Measurements from ENCODE around the gene ZNF750. TPM values are rescaled to one million over a fixed set of nuclear protein-coding genes. Genes with fewer than 3 reads are reported as not detected.
A peak's percentile ranks its signal among the peaks of the same experiment; 100 is the strongest.

Gene ZNF750
- total and polyA plus RNA-seq, 2 of the 13 experiments (the other 11 are each of a cell fraction or from before 2014, with no cell fraction given): not detected

DNA sequence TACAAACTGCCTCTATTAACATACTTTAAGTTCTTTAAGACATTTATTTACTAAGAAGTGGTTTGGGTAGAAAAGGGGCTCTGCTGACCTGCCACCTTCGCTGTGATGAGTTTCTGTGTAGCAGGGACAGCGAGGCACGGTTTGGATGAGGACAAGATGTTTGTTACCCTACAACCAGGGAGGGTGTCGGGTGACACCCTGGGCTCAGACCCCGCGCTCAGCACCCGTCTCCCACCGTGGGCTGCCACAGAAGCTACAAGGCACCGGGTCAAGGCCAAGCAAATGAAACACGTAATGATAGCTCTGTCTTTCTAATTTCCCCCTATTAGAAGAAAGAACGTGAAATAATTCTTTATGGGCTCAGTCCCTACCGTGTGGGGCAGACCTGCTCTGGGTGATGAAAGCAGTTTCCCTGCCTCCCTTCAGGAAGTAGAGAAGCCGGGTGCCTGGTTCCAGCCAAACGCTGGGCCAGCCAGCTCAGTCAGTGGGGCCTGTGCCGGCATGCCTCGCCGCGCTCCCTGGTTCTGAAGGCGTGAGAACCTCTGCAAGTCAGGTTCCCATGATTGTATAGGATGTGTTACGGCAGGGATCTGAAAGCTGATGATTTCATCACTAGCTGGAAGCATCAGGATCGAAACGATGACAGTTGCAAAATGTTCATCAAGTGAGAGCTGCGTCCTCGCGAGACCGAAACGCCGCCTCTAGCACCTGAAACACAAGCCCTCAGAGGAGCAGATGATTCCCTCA is 3.9 kb downstream of the ZNF750 start:
- intact Hi-C loops (cut with micrococcal nuclease; ENCODE audit: unreplicated experiment): no loop called here

GRCh38 chr17:82835122-82835521 is 4.7 kb downstream of the ZNF750 start:
- Histone ChIP-seq H4K20me1 (ENCODE audit: insufficient read depth, low read length) (no peaks in the 10 kb centered on the region), H3K27ac (ENCODE audit: extremely low read length, insufficient read depth, low read length) (no peak overlapping the region), H3K9me3 (ENCODE audit: low read length) (no peaks in the 10 kb centered on the region), H3K27me3 (ENCODE audit: control insufficient read depth in 1 of 2, insufficient read depth in 2 of 2, low read length in 2 of 2) (no peaks in the 10 kb centered on the region), H3K79me2 (ENCODE audit: insufficient read depth, low read length) (no peaks in the 10 kb centered on the region), H3K4me1 (ENCODE audit: insufficient read depth, low read length) (peaks cover 28% of the 10 kb centered on the region), H2AFZ (ENCODE audit: low read length) (no peak overlapping the region), H3K36me3 (replicated peaks in 1 of 2; ENCODE audit: control insufficient read depth in 1 of 2, insufficient read depth in 2 of 2, low read length in 2 of 2) (peaks cover 2 to 5% of the 10 kb centered on the region in 2 experiments; a peak in 3 of 5 replicates), H3K4me3 (replicated peaks in 1 of 3; ENCODE audit: insufficient read depth in 1 of 3, low read depth in 2 of 3, low read length in 3 of 3) (no peak overlapping the region), H3K9ac (ENCODE audit: insufficient read depth, low read depth, low read length) (no peak overlapping the region), H3K4me2 (ENCODE audit: low read depth, low read length) (no peak overlapping the region)
- in situ Hi-C loops (cut with HindIII; ENCODE audit: extremely low pct_ligation_motif_present, low pct_unique_long_range_greater_than_20kb) (no loop called here), intact Hi-C loops (cut with micrococcal nuclease; ENCODE audit: unreplicated experiment) (no loop called here)
- CTCF ChIA-PET (ENCODE audit: low intra/inter-chr PET ratio, low total read pairs): no interaction called here
- no peak for FAIRE-seq
- ATAC-seq: no peak
- 94% methylated on average over 9 of the region's 9 CpGs for WGBS (ENCODE audit: low lambda C conversion rate)
- DNase-seq (ENCODE audit: low spot score): no peak
- POLR2A ChIA-PET: no interaction called here
- no TSS peak for BruUV-seq (replicated peaks)
- TF ChIP-seq ARHGAP35 (CRISPR knock-in tag; IDR thresholded peaks at IDR 0.05; ENCODE audit: borderline replicate concordance): no peak
- TF ChIP-seq HINFP (CRISPR knock-in tag; IDR thresholded peaks at IDR 0.05; ENCODE audit: low read depth): no peak
- no peak for TF ChIP-seq PATZ1 (CRISPR knock-in tag; IDR thresholded peaks at IDR 0.05)
- TF ChIP-seq HNRNPH1 (optimal IDR thresholded peaks at IDR 0.05; ENCODE audit: low read depth, low read length): no peak
- TF ChIP-seq PLRG1 (conservative IDR thresholded peaks at IDR 0.05): no peak
- TF ChIP-seq STAT6 (CRISPR knock-in tag; IDR thresholded peaks at IDR 0.05; ENCODE audit: borderline replicate concordance): no peak
- no peak for TF ChIP-seq SAFB2 (CRISPR knock-in tag; IDR thresholded peaks at IDR 0.05; ENCODE audit: borderline replicate concordance, low read depth)
- no peak for TF ChIP-seq SUZ12 (IDR thresholded peaks at IDR 0.05; ENCODE audit: low read depth, low read length)

More for the DNA sequence above, 3.9 kb downstream of the ZNF750 start:
- in situ Hi-C loops (cut with HindIII; ENCODE audit: extremely low pct_ligation_motif_present, low pct_unique_long_range_greater_than_20kb): no loop called here
- H3K27me3 ChIP-seq (ENCODE audit: control insufficient read depth in 1 of 2, insufficient read depth in 2 of 2, low read length in 2 of 2): no peaks in the 10 kb centered on the region
- WGBS (ENCODE audit: low lambda C conversion rate): 95% methylated on average over 28 of the region's 28 CpGs
- H3K4me3 ChIP-seq (replicated peaks in 1 of 3; ENCODE audit: insufficient read depth in 1 of 3, low read depth in 2 of 3, low read length in 3 of 3): no peak overlapping the region
- no peaks in the 10 kb centered on the region for H4K20me1 ChIP-seq (ENCODE audit: insufficient read depth, low read length)
- FAIRE-seq (no peak), ATAC-seq (no peak), DNase-seq (ENCODE audit: low spot score) (no peak)
- peaks cover 2% of the 10 kb centered on the region in 2 experiments; a peak in 2 of 5 replicates for H3K36me3 ChIP-seq (replicated peaks in 1 of 2; ENCODE audit: control insufficient read depth in 1 of 2, insufficient read depth in 2 of 2, low read length in 2 of 2)
- no TSS peak for BruUV-seq (replicated peaks)
- ChIA-PET POLR2A (no interaction called here), CTCF (ENCODE audit: low intra/inter-chr PET ratio, low total read pairs) (no interaction called here)
- TF ChIP-seq MAFK (conservative IDR thresholded peaks at IDR 0.05 in 1 of 2, IDR thresholded peaks at IDR 0.05 in 1 of 2; ENCODE audit: low read length in 2 of 2): peak; percentile 18 to 52; a peak in 1 of 4 replicates
- TF ChIP-seq HMG20B (CRISPR knock-in tag; conservative IDR thresholded peaks at IDR 0.05): no peak
- no peak overlapping the region for H3K9ac ChIP-seq (ENCODE audit: insufficient read depth, low read depth, low read length)
- H3K9me3 ChIP-seq (ENCODE audit: low read length): no peaks in the 10 kb centered on the region
- no peak overlapping the region for H2AFZ ChIP-seq (ENCODE audit: low read length)
- no peaks in the 10 kb centered on the region for H3K79me2 ChIP-seq (ENCODE audit: insufficient read depth, low read length)
- no peak overlapping the region for H3K4me2 ChIP-seq (ENCODE audit: low read depth, low read length)
- peaks cover 28% of the 10 kb centered on the region for H3K4me1 ChIP-seq (ENCODE audit: insufficient read depth, low read length)
- H3K27ac ChIP-seq (ENCODE audit: extremely low read length, insufficient read depth, low read length): no peak overlapping the region
